Panc1 (cell line): ENCODE data around the gene G6PC2.

Experiments used
- CTCF ChIP-seq: fragments of 450-650 bp; IDR thresholded peaks from 2 replicates; pipeline ENCODE4 v1.5.1; 2017; ENCODE audit warnings: mild to moderate bottlenecking
- SIN3A ChIP-seq: IDR thresholded peaks from 2 replicates; pipeline ENCODE4 v1.6.1; 2012; ENCODE audit warnings: low read depth, mild to moderate bottlenecking, low read length, moderate library complexity, borderline replicate concordance; ENCODE audit not compliant: insufficient read depth

GRCh38 chr2:168851674-168852320 lies 49.3 kb upstream of the G6PC2 start:
- TF ChIP-seq CTCF (no peak), SIN3A (no peak)
